H9 (cell line): Measurements from ENCODE around the gene SLC16A13. TPM values are rescaled to one million over a fixed set of nuclear protein-coding genes. Genes with fewer than 3 reads are reported as not detected.

ENCODE experiments used
- DNase-seq: peaks from one replicate; pipeline ENCODE4 v3.0.0-alpha.2; 2017
- H2AFZ ChIP-seq: one replicate; pipeline ENCODE4 v1.6.1; 2013; ENCODE audit warnings: mild to moderate bottlenecking, low read length, control low read depth, moderate library complexity
- H2AK5ac ChIP-seq: 2 replicates; pipeline ENCODE4 v1.6.1; 2013; ENCODE audit warnings: low read length, control low read depth, mixed read lengths; ENCODE audit not compliant: insufficient read length
- H2BK120ac ChIP-seq: one replicate; pipeline ENCODE4 v1.6.1; 2013; ENCODE audit warnings: low read depth, mild to moderate bottlenecking, low read length, control low read depth, inconsistent platforms; ENCODE audit not compliant: poor library complexity, severe bottlenecking
- H2BK12ac ChIP-seq: 2 replicates; pipeline ENCODE4 v1.6.1; 2013; ENCODE audit warnings: low read length, control low read depth, mixed read lengths, low read depth; ENCODE audit not compliant: insufficient read length
- H2BK15ac ChIP-seq: 2 replicates; pipeline ENCODE4 v1.6.1; 2013; ENCODE audit warnings: low read depth, low read length, control low read depth
- H2BK20ac ChIP-seq: one replicate; pipeline ENCODE4 v1.6.1; 2013; ENCODE audit warnings: low read depth, mild to moderate bottlenecking, low read length, control low read depth, inconsistent platforms; ENCODE audit not compliant: poor library complexity, severe bottlenecking
- H2BK5ac ChIP-seq: 2 replicates; pipeline ENCODE4 v1.6.1; 2013; ENCODE audit warnings: low read length, control low read depth, mixed read lengths; ENCODE audit not compliant: insufficient read length
- H3K14ac ChIP-seq: 2 replicates; pipeline ENCODE4 v1.6.1; 2013; ENCODE audit warnings: low read length, control low read depth; ENCODE audit not compliant: insufficient read depth
- H3K18ac ChIP-seq: 2 replicates; pipeline ENCODE4 v1.6.1; 2013; ENCODE audit warnings: low read depth, mild to moderate bottlenecking, mixed read lengths, low read length, control low read depth; ENCODE audit not compliant: insufficient read length
- H3K23ac ChIP-seq: 2 replicates; pipeline ENCODE4 v1.6.1; 2013; ENCODE audit warnings: low read length, control low read depth, mixed read lengths, low read depth; ENCODE audit not compliant: insufficient read length
- H3K23me2 ChIP-seq: 2 replicates; pipeline ENCODE4 v1.6.1; 2013; ENCODE audit warnings: low read depth, mild to moderate bottlenecking, mixed read lengths, low read length, control low read depth; ENCODE audit not compliant: insufficient read length, poor library complexity, severe bottlenecking
- H3K27ac ChIP-seq: 2 replicates; pipeline ENCODE4 v1.5.1; 2013; ENCODE audit warnings: low read length, control low read depth, mixed read lengths, low read depth; ENCODE audit not compliant: insufficient read length
- H3K27me3 ChIP-seq: 2 replicates; pipeline ENCODE4 v1.6.1; 2013; ENCODE audit warnings: low read length, control low read depth, inconsistent platforms; ENCODE audit not compliant: insufficient read depth
- H3K4ac ChIP-seq: 2 replicates; pipeline ENCODE4 v1.6.1; 2013; ENCODE audit warnings: low read depth, mild to moderate bottlenecking, control low read depth, inconsistent platforms, low read length, moderate library complexity
- H3K4me1 ChIP-seq: 2 replicates; pipeline ENCODE4 v1.6.1; 2013; ENCODE audit warnings: low read length, control low read depth, inconsistent platforms; ENCODE audit not compliant: insufficient read depth
- H3K4me2 ChIP-seq: 2 replicates; pipeline ENCODE4 v1.6.1; 2013; ENCODE audit warnings: low read length, control low read depth, mixed read lengths; ENCODE audit not compliant: insufficient read length, insufficient read depth
- H3K56ac ChIP-seq: 2 replicates; pipeline ENCODE4 v1.6.1; 2013; ENCODE audit warnings: low read depth, mild to moderate bottlenecking, mixed read lengths, low read length, control low read depth; ENCODE audit not compliant: insufficient read length
- H3K79me1 ChIP-seq: 2 replicates; pipeline ENCODE4 v1.6.1; 2013; ENCODE audit warnings: low read depth, mild to moderate bottlenecking, moderate library complexity, low read length, control low read depth, inconsistent platforms; ENCODE audit not compliant: insufficient read depth, poor library complexity, severe bottlenecking
- H3K79me2 ChIP-seq: 2 replicates; pipeline ENCODE4 v1.6.1; 2013; ENCODE audit warnings: low read length, control low read depth, inconsistent platforms; ENCODE audit not compliant: insufficient read depth
- H3K9ac ChIP-seq: 2 replicates; pipeline ENCODE4 v1.6.1; 2013; ENCODE audit warnings: low read length, control low read depth, mixed read lengths; ENCODE audit not compliant: insufficient read length; ENCODE audit errors: extremely low read depth
- H3K9me3 ChIP-seq: one replicate; pipeline ENCODE4 v1.6.1; 2013; ENCODE audit warnings: low read depth, low read length, inconsistent platforms; ENCODE audit not compliant: control insufficient read depth
- H3T11ph ChIP-seq: one replicate; pipeline ENCODE4 v1.6.1; 2013; ENCODE audit warnings: mild to moderate bottlenecking, low read length, control low read depth, inconsistent platforms
- H4K20me1 ChIP-seq: one replicate; pipeline ENCODE4 v1.6.1; 2013; ENCODE audit not compliant: control insufficient read depth, insufficient read length, insufficient read depth
- H4K5ac ChIP-seq: 2 replicates; pipeline ENCODE4 v1.6.1; 2013; ENCODE audit warnings: low read depth, mild to moderate bottlenecking, mixed read lengths, low read length, control low read depth; ENCODE audit not compliant: insufficient read length
- H4K8ac ChIP-seq: replicated peaks from 2 replicates; pipeline ENCODE4 v1.6.1; 2013; ENCODE audit warnings: low read length, control low read depth, mixed read lengths, low read depth; ENCODE audit not compliant: insufficient read length
- H4K91ac ChIP-seq: 2 replicates; pipeline ENCODE4 v1.6.1; 2013; ENCODE audit warnings: low read depth, mild to moderate bottlenecking, moderate library complexity, mixed read lengths, low read length, control low read depth; ENCODE audit not compliant: insufficient read length
- H3K27ac Mint-ChIP-seq, 3 experiments: 2 replicates in 2 of 3; 3 replicates in 1 of 3; pipeline ENCODE4 v1.8.0; 2020 to 2021; ENCODE audit warnings: mixed read lengths in 3 of 3, mild to moderate bottlenecking in 1 of 3, moderate library complexity in 1 of 3
- H3K27me3 Mint-ChIP-seq: 2 replicates; pipeline ENCODE4 v1.8.0; 2021; ENCODE audit warnings: low read depth, mild to moderate bottlenecking, moderate library complexity, mixed read lengths
- H3K36me3 Mint-ChIP-seq, 3 experiments: 2 replicates in 2 of 3; 3 replicates in 1 of 3; pipeline ENCODE4 v1.8.0; 2020 to 2021; ENCODE audit warnings: low read depth in 3 of 3, mixed read lengths in 3 of 3; ENCODE audit not compliant: insufficient read depth in 1 of 3
- H3K4me1 Mint-ChIP-seq, 2 experiments: 2 replicates each; pipeline ENCODE4 v1.8.0; 2020; ENCODE audit warnings: mixed read lengths in 2 of 2
- H3K4me3 Mint-ChIP-seq, 2 experiments: 2 replicates in 1 of 2; 3 replicates in 1 of 2; pipeline ENCODE4 v1.8.0; 2020 to 2021; ENCODE audit warnings: mild to moderate bottlenecking in 2 of 2, mixed read lengths in 2 of 2, moderate library complexity in 1 of 2
- H3K9me3 Mint-ChIP-seq, 2 experiments: 2 replicates in 1 of 2; 3 replicates in 1 of 2; pipeline ENCODE4 v1.8.0; 2020; ENCODE audit warnings: mild to moderate bottlenecking in 2 of 2, mixed read lengths in 2 of 2, moderate library complexity in 1 of 2
- WGBS: extraction: QIAGEN DNeasy Blood & Tissue Kit; methylation state at CpG from one replicate; pipeline ENCODE4 v1.1.7; 2013; ENCODE audit warnings: missing lambda C conversion rate, low lambda C conversion rate, mixed read lengths; ENCODE audit not compliant: insufficient read length; ENCODE audit errors: extremely low coverage; 5-methylcytosine and 5-hydroxymethylcytosine counted together
- total RNA-seq: library from RNA; stranded (reverse); gene quantifications from 2 replicates; pipeline ENCODE4 v1.2.1, GENCODE V29; 2021
- TF ChIP-seq, protein P1 (sequence below): fragments of 200-600 bp; sonication (generic); conservative IDR thresholded peaks from 3 replicates; pipeline ENCODE4 v1.8.0; 2021; ENCODE audit warnings: antibody characterized with exemption, mild to moderate bottlenecking

SLC16A13 gene
- total RNA-seq, 1 experiment from 2014 or later = 6.1 TPM

DNA sequence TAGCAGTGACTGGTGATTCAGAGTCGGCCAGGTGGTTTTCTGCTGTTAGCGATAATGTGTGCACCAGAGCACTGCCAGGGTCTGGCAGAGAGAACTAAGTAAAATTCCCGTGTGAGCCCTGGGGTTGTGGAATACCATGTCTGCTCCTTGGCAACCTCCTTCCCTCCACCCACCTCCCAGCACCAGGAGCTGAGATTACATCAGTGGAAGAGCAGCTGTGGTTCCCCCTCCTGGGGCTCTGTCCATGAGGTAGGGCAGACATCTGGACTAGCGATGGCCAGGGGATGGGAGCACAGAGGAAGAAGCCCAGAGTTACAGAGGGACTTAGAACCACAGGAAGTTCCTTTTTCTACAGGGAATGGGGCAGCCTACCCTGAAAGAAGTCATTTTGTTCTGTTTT, 28.4 kb downstream of the SLC16A13 start:
- Histone ChIP-seq H3K4ac (no peak overlapping the region), H2BK120ac (no peak overlapping the region), H3K4me2 (no peak overlapping the region), H4K20me1 (no peaks in the 10 kb centered on the region), H3K79me2 (no peaks in the 10 kb centered on the region), H3K14ac (no peak overlapping the region), H3K23ac (no peak overlapping the region), H2AFZ (no peak overlapping the region), H3K27ac (no peak overlapping the region), H3T11ph (no peak overlapping the region), H3K4me1 (no peaks in the 10 kb centered on the region), H3K23me2 (no peaks in the 10 kb centered on the region), H2BK5ac (no peak overlapping the region), H2BK20ac (no peak overlapping the region), H2BK15ac (no peak overlapping the region), H4K91ac (no peak overlapping the region), H3K18ac (no peak overlapping the region), H4K8ac (no peak overlapping the region), H3K27me3 (no peaks in the 10 kb centered on the region), H3K56ac (no peak overlapping the region), H2BK12ac (no peak overlapping the region), H3K79me1 (no peaks in the 10 kb centered on the region), H4K5ac (no peak overlapping the region), H3K9ac (no peak overlapping the region), H2AK5ac (no peak overlapping the region), H3K9me3 (no peaks in the 10 kb centered on the region)
- no peak for DNase-seq
- TF ChIP-seq, protein P1, sequence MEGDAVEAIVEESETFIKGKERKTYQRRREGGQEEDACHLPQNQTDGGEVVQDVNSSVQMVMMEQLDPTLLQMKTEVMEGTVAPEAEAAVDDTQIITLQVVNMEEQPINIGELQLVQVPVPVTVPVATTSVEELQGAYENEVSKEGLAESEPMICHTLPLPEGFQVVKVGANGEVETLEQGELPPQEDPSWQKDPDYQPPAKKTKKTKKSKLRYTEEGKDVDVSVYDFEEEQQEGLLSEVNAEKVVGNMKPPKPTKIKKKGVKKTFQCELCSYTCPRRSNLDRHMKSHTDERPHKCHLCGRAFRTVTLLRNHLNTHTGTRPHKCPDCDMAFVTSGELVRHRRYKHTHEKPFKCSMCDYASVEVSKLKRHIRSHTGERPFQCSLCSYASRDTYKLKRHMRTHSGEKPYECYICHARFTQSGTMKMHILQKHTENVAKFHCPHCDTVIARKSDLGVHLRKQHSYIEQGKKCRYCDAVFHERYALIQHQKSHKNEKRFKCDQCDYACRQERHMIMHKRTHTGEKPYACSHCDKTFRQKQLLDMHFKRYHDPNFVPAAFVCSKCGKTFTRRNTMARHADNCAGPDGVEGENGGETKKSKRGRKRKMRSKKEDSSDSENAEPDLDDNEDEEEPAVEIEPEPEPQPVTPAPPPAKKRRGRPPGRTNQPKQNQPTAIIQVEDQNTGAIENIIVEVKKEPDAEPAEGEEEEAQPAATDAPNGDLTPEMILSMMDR = no peak
- Mint-ChIP-seq H3K27me3 (peaks cover 43% of the 10 kb centered on the region), H3K27ac (peak overlapping the region in 1 of 3 experiments; percentile 34; a peak in 1 of 7 replicates), H3K4me3 (no peak overlapping the region), H3K36me3 (peaks cover 4 to 10% (median 6%) of the 10 kb centered on the region in 3 experiments; a peak in 5 of 7 replicates), H3K4me1 (peaks cover 3 to 4% of the 10 kb centered on the region in 2 experiments; a peak in 3 of 4 replicates), H3K9me3 (peaks cover 25% of the 10 kb centered on the region in 2 experiments)
- WGBS = no CpG with 5 or more reads among the region's 4 CpGs
